HL-60 (cell line): ENCODE results near the gene PRKCE.

ENCODE experiments used
- DNase-seq, 2 experiments: peaks; one replicate each; pipeline ENCODE4 v3.0.0-alpha.2; 2010 to 2020; ENCODE audit warnings: low read depth in 1 of 2, low spot score in 1 of 2
- H3K27ac ChIP-seq: fragments of 250-450 bp; sonication (Bioruptor Pico); replicated peaks from 2 replicates; pipeline ENCODE4 v1.5.1; 2020; ENCODE audit warnings: mild to moderate bottlenecking, moderate library complexity
- H3K27me3 ChIP-seq: fragments of 250-450 bp; sonication (Bioruptor Pico); 2 replicates; pipeline ENCODE4 v1.5.1; 2021; ENCODE audit warnings: mild to moderate bottlenecking, moderate library complexity; ENCODE audit not compliant: insufficient read depth, poor library complexity, severe bottlenecking
- H3K4me3 ChIP-seq: replicated peaks from 2 replicates; pipeline ENCODE4 v1.5.1; 2011; ENCODE audit warnings: mild to moderate bottlenecking, control low read depth, low read length; ENCODE audit not compliant: insufficient read depth
- GABPA ChIP-seq: IDR thresholded peaks from 2 replicates; pipeline ENCODE4 v1.6.1; 2012; ENCODE audit warnings: low read depth
- POLR2AphosphoS5 ChIP-seq: IDR thresholded peaks from 2 replicates; pipeline ENCODE4 v1.6.1; 2012; ENCODE audit warnings: low read depth
- SPI1 ChIP-seq: IDR thresholded peaks from 2 replicates; pipeline ENCODE4 v1.6.1; 2012; ENCODE audit warnings: low read depth, mild to moderate bottlenecking, borderline replicate concordance
- TF ChIP-seq, protein P1 (sequence below): IDR thresholded peaks from one replicate; pipeline ENCODE4 v1.5.1; 2011; ENCODE audit warnings: low read length, control low read depth, inconsistent platforms; ENCODE audit not compliant: insufficient read depth
- TF ChIP-seq, protein P2 (sequence below): IDR thresholded peaks from 2 replicates; pipeline ENCODE4 v1.6.1; 2012; ENCODE audit warnings: low read depth; ENCODE audit not compliant: insufficient replicate concordance

The PRKCE gene

DNA sequence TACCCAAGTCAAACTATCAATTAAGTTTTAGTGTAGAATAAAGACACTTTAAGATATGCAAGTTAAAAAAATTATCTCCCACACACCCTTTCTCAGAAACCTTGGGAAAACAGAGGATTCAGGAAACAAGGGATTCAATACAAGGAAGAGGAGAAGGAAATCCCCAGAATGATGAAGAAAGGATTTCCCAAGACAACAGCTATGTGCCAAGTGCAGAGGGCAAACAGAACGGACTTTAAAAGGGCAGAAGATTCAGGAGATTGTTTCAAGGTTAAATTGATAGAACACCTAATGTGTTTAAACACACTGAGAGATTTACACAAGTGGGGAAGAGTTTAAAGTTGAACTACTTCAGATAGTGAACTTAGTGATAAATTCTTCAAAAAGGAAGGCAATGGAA, 574.3 kb downstream of the PRKCE start:
- no peak overlapping the region for H3K4me3 ChIP-seq
- no peaks in the 10 kb centered on the region for H3K27me3 ChIP-seq
- TF ChIP-seq, protein P1, sequence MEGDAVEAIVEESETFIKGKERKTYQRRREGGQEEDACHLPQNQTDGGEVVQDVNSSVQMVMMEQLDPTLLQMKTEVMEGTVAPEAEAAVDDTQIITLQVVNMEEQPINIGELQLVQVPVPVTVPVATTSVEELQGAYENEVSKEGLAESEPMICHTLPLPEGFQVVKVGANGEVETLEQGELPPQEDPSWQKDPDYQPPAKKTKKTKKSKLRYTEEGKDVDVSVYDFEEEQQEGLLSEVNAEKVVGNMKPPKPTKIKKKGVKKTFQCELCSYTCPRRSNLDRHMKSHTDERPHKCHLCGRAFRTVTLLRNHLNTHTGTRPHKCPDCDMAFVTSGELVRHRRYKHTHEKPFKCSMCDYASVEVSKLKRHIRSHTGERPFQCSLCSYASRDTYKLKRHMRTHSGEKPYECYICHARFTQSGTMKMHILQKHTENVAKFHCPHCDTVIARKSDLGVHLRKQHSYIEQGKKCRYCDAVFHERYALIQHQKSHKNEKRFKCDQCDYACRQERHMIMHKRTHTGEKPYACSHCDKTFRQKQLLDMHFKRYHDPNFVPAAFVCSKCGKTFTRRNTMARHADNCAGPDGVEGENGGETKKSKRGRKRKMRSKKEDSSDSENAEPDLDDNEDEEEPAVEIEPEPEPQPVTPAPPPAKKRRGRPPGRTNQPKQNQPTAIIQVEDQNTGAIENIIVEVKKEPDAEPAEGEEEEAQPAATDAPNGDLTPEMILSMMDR = no peak
- TF ChIP-seq, protein P2, sequence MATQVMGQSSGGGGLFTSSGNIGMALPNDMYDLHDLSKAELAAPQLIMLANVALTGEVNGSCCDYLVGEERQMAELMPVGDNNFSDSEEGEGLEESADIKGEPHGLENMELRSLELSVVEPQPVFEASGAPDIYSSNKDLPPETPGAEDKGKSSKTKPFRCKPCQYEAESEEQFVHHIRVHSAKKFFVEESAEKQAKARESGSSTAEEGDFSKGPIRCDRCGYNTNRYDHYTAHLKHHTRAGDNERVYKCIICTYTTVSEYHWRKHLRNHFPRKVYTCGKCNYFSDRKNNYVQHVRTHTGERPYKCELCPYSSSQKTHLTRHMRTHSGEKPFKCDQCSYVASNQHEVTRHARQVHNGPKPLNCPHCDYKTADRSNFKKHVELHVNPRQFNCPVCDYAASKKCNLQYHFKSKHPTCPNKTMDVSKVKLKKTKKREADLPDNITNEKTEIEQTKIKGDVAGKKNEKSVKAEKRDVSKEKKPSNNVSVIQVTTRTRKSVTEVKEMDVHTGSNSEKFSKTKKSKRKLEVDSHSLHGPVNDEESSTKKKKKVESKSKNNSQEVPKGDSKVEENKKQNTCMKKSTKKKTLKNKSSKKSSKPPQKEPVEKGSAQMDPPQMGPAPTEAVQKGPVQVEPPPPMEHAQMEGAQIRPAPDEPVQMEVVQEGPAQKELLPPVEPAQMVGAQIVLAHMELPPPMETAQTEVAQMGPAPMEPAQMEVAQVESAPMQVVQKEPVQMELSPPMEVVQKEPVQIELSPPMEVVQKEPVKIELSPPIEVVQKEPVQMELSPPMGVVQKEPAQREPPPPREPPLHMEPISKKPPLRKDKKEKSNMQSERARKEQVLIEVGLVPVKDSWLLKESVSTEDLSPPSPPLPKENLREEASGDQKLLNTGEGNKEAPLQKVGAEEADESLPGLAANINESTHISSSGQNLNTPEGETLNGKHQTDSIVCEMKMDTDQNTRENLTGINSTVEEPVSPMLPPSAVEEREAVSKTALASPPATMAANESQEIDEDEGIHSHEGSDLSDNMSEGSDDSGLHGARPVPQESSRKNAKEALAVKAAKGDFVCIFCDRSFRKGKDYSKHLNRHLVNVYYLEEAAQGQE = no peak
- no peak for TF ChIP-seq SPI1
- TF ChIP-seq GABPA = no peak
- no peak overlapping the region for H3K27ac ChIP-seq
- DNase-seq = no peak

DNA sequence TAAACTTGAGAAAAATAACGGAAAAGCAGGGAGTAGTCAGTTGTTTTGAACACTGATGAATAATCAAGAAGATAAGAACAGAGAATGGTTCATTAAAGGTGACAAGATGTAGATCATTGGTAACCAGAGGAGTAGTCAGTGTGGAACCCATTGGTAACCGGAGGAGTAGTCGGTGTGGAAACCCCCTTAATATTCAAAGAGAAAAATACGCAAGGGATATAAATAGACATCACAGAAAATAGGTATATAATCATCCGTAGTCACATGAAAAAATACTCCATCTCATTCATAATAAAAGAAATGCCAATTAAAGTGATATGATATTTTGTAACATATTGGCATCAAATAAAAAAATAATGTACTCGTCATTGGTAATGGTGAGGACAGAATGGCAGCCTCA, 575.1 kb downstream of the PRKCE start:
- H3K27ac ChIP-seq = no peak overlapping the region
- no peak for DNase-seq
- H3K4me3 ChIP-seq = no peak overlapping the region
- no peaks in the 10 kb centered on the region for H3K27me3 ChIP-seq
- TF ChIP-seq SPI1 (no peak), POLR2AphosphoS5 (no peak)
- TF ChIP-seq, protein P2 = no peak

DNA sequence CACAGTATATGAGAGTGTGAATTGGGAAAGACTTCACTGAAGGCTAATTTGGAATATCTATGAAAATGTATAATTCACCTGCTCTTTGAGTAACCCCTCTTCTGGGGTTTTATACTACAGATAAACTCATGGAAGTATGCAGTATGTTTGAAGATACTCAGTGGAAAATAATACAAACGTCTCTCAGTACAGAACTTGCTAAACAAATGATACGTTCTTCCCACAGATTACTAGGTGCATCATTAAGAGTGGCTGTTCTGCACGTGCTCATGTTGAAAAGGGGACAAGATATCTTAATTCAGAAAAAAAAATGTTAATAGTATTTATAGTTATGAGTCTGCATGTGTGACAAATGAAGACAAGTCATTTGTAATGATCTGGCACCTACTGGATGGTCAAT, 575.5 kb downstream of the PRKCE start:
- H3K27ac ChIP-seq = no peak overlapping the region
- DNase-seq = no peak
- H3K27me3 ChIP-seq = no peaks in the 10 kb centered on the region
- H3K4me3 ChIP-seq = no peak overlapping the region
- TF ChIP-seq SPI1 (no peak), GABPA (no peak), POLR2AphosphoS5 (no peak)
- TF ChIP-seq, protein P1 = no peak
- TF ChIP-seq, protein P2 = no peak

DNA sequence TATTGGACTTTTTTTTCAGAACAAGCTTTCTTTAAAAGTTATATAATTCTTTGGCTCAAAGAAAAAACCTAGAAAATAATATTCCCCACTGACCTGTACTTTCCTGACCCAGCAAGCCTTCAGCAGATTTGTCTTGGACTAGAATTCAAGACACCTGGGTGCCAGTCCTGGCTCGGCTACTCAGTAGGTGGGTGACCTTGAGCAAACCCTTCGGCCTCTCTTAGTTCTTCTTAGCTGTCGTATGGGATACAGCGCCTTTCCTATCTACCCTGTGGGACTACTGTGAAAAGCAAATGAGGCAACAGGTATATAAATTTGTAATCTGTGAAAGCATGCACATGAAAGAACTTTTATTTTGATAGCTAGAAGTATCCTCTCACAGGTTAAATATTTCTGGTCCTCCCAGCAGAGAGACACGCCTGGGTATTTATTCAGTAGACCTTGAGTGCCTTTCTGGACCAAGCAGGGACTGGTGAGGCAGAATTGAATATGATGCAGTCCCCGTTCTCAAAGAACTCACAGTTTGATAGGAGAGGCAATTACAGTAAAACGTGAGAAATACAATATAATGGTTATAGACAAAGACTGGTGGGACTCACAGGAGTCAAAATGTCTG, 576.3 kb downstream of the PRKCE start:
- no peaks in the 10 kb centered on the region for H3K27me3 ChIP-seq
- DNase-seq = no peak
- TF ChIP-seq SPI1 = no peak
- no peak overlapping the region for H3K27ac ChIP-seq
- no peak overlapping the region for H3K4me3 ChIP-seq
